SK-N-SH (cell line): ENCODE measurements around the gene PTCSC3.

Experiments used
- CTCF ChIP-seq: fragments of 200-600 bp; sonication (generic); IDR thresholded peaks from 2 replicates; pipeline ENCODE4 v1.6.1; 2017; ENCODE audit warnings: antibody characterized with exemption, mild to moderate bottlenecking, moderate library complexity
- EZH2phosphoT487 ChIP-seq: fragments of 200-600 bp; sonication (generic); IDR thresholded peaks from 2 replicates; pipeline ENCODE4 v1.6.1; 2017; ENCODE audit warnings: low read depth, mixed run types, mild to moderate bottlenecking, antibody characterized with exemption, moderate library complexity, borderline replicate concordance
- GABPA ChIP-seq: IDR thresholded peaks from 2 replicates; pipeline ENCODE4 v1.4.0; 2012; ENCODE audit warnings: low read depth, mild to moderate bottlenecking
- MEF2A ChIP-seq: IDR thresholded peaks from 2 replicates; pipeline ENCODE4 v1.4.0; 2012; ENCODE audit warnings: low read depth, borderline replicate concordance
- RXRA ChIP-seq: IDR thresholded peaks from 2 replicates; pipeline ENCODE4 v1.4.0; 2012; ENCODE audit warnings: low read depth, mild to moderate bottlenecking, borderline replicate concordance
- ZBTB33 ChIP-seq: IDR thresholded peaks from 2 replicates; pipeline ENCODE4 v1.4.0; 2012; ENCODE audit warnings: low read depth, borderline replicate concordance

- TF ChIP-seq ZBTB33 (no peak), EZH2phosphoT487 (no peak), MEF2A (no peak), RXRA (no peak), CTCF (no peak), GABPA (no peak)
These were observed 89.7 kb downstream of the PTCSC3 start for GRCh38 chr14:36086629-36087395.
